Mesenchymal stem cell (in vitro differentiated cells and primary cell): Measurements from ENCODE around the gene VEZT.

Source experiments
- DNase-seq: peaks from one replicate; pipeline ENCODE4 v3.0.0-alpha.2; 2013
- H2AFZ ChIP-seq: one replicate; pipeline ENCODE4 v1.6.1; 2013; ENCODE audit warnings: low read depth, mild to moderate bottlenecking, control low read depth, inconsistent platforms, low read length, moderate library complexity
- H2AK5ac ChIP-seq: 2 replicates; pipeline ENCODE4 v1.6.1; 2013; ENCODE audit warnings: low read length, moderate library complexity, mild to moderate bottlenecking, inconsistent platforms; ENCODE audit not compliant: severe bottlenecking
- H2BK120ac ChIP-seq: one replicate; pipeline ENCODE4 v1.6.1; 2013; ENCODE audit warnings: low read depth, mild to moderate bottlenecking, inconsistent platforms, low read length, moderate library complexity
- H2BK12ac ChIP-seq, 2 experiments: one replicate each; pipeline ENCODE4 v1.6.1; 2013; ENCODE audit warnings: inconsistent platforms in 2 of 2, low read length in 2 of 2, mild to moderate bottlenecking in 2 of 2, moderate library complexity in 2 of 2, control low read depth in 1 of 2
- H2BK15ac ChIP-seq: one replicate; pipeline ENCODE4 v1.6.1; 2013; ENCODE audit warnings: mild to moderate bottlenecking, low read depth, inconsistent platforms; ENCODE audit not compliant: poor library complexity, severe bottlenecking
- H2BK5ac ChIP-seq: 2 replicates; pipeline ENCODE4 v1.6.1; 2013; ENCODE audit warnings: low read depth, mild to moderate bottlenecking, low read length, control low read depth, inconsistent platforms; ENCODE audit not compliant: poor library complexity, severe bottlenecking
- H3K14ac ChIP-seq, 2 experiments: one replicate each; pipeline ENCODE4 v1.6.1; 2013; ENCODE audit warnings: inconsistent platforms in 2 of 2, low read length in 2 of 2, control low read depth in 1 of 2, mild to moderate bottlenecking in 1 of 2, moderate library complexity in 1 of 2
- H3K18ac ChIP-seq, 2 experiments: one replicate each; pipeline ENCODE4 v1.6.1; 2013; ENCODE audit warnings: inconsistent platforms in 2 of 2, low read length in 2 of 2, control low read depth in 1 of 2, low read depth in 1 of 2, mild to moderate bottlenecking in 1 of 2
- H3K23ac ChIP-seq, 2 experiments: one replicate each; pipeline ENCODE4 v1.6.1; 2013; ENCODE audit warnings: inconsistent platforms in 2 of 2, low read length in 2 of 2, mild to moderate bottlenecking in 2 of 2, moderate library complexity in 2 of 2, control low read depth in 1 of 2
- H3K27ac ChIP-seq: 2 replicates; pipeline ENCODE4 v1.5.1; 2013; ENCODE audit warnings: mild to moderate bottlenecking, moderate library complexity, low read length, control low read depth, inconsistent platforms; ENCODE audit not compliant: poor library complexity, severe bottlenecking
- H3K27me3 ChIP-seq, 2 experiments: 2 replicates each; pipeline versions ENCODE4 v1.6.1 to v1.7.0; 2013; ENCODE audit warnings: low read length in 2 of 2, mild to moderate bottlenecking in 2 of 2, moderate library complexity in 2 of 2, control low read depth in 1 of 2, inconsistent platforms in 1 of 2; ENCODE audit not compliant: control insufficient read depth in 1 of 2, insufficient read depth in 1 of 2
- H3K36me3 ChIP-seq, 2 experiments: 2 replicates each; pipeline versions ENCODE4 v1.6.1 to v1.7.0; 2013; ENCODE audit warnings: low read length in 2 of 2, control low read depth in 1 of 2, inconsistent platforms in 1 of 2, low read depth in 1 of 2, mild to moderate bottlenecking in 1 of 2; ENCODE audit not compliant: insufficient read depth in 2 of 2, control insufficient read depth in 1 of 2
- H3K4ac ChIP-seq, 2 experiments: one replicate each; pipeline ENCODE4 v1.6.1; 2013; ENCODE audit warnings: inconsistent platforms in 2 of 2, low read length in 2 of 2, mild to moderate bottlenecking in 2 of 2, moderate library complexity in 2 of 2, control low read depth in 1 of 2, low read depth in 1 of 2
- H3K4me1 ChIP-seq: 2 replicates; pipeline ENCODE4 v1.6.1; 2013; ENCODE audit warnings: low read depth, low read length, control low read depth; ENCODE audit not compliant: control insufficient read depth, insufficient read depth
- H3K4me2 ChIP-seq: 2 replicates; pipeline ENCODE4 v1.6.1; 2013; ENCODE audit warnings: low read length, mild to moderate bottlenecking, inconsistent platforms; ENCODE audit not compliant: poor library complexity, severe bottlenecking
- H3K4me3 ChIP-seq, 2 experiments: 2 replicates each; pipeline versions ENCODE4 v1.5.1 to v1.7.0; 2013; ENCODE audit warnings: low read length in 2 of 2, mild to moderate bottlenecking in 2 of 2, control low read depth in 1 of 2, low read depth in 1 of 2; ENCODE audit not compliant: insufficient read depth in 1 of 2
- H3K79me1 ChIP-seq: replicated peaks from 2 replicates; pipeline ENCODE4 v1.6.1; 2013; ENCODE audit warnings: mild to moderate bottlenecking, control low read depth, low read length, inconsistent platforms; ENCODE audit not compliant: poor library complexity, severe bottlenecking
- H3K9ac ChIP-seq: 2 replicates; pipeline ENCODE4 v1.7.0; 2013; ENCODE audit warnings: mild to moderate bottlenecking, low read length, moderate library complexity
- H3K9me3 ChIP-seq: 2 replicates; pipeline ENCODE4 v1.7.0; 2013; ENCODE audit warnings: mild to moderate bottlenecking, low read length; ENCODE audit not compliant: control insufficient read depth
- H4K8ac ChIP-seq: one replicate; pipeline ENCODE4 v1.6.1; 2013; ENCODE audit warnings: inconsistent platforms, mild to moderate bottlenecking, low read length, moderate library complexity
- H4K91ac ChIP-seq: one replicate; pipeline ENCODE4 v1.6.1; 2013; ENCODE audit warnings: mild to moderate bottlenecking, low read length, inconsistent platforms
- WGBS: methylation state at CpG from one replicate; pipeline ENCODE4 v1.1.7; 2013; ENCODE audit warnings: mixed read lengths; 5-methylcytosine and 5-hydroxymethylcytosine counted together

The VEZT gene

GRCh38 chr12:95253386-95253785 is 35.8 kb downstream of the VEZT start:
- Histone ChIP-seq H2BK12ac (no peak overlapping the region), H3K36me3 (peaks cover 13 to 62% of the 10 kb centered on the region in 2 experiments), H2AFZ (no peak overlapping the region), H3K9ac (no peak overlapping the region), H3K18ac (no peak overlapping the region), H3K23ac (no peak overlapping the region), H3K4ac (no peak overlapping the region), H3K27ac (no peak overlapping the region), H2BK5ac (no peak overlapping the region), H3K9me3 (no peaks in the 10 kb centered on the region), H4K8ac (no peak overlapping the region), H2AK5ac (no peak overlapping the region), H3K14ac (no peak overlapping the region), H3K4me1 (peaks cover 2% of the 10 kb centered on the region), H3K27me3 (no peaks in the 10 kb centered on the region), H3K79me1 (peaks cover 10% of the 10 kb centered on the region), H2BK120ac (no peak overlapping the region), H3K4me3 (no peak overlapping the region), H3K4me2 (no peak overlapping the region), H2BK15ac (no peak overlapping the region), H4K91ac (no peak overlapping the region)
- DNase-seq: no peak

- Histone ChIP-seq H4K8ac (no peak overlapping the region), H3K14ac (no peak overlapping the region), H3K27ac (no peak overlapping the region), H3K9me3 (no peaks in the 10 kb centered on the region), H3K23ac (no peak overlapping the region), H2BK15ac (no peak overlapping the region), H3K4me2 (no peak overlapping the region), H3K79me1 (peaks cover 10% of the 10 kb centered on the region), H2AFZ (no peak overlapping the region), H2BK5ac (no peak overlapping the region), H4K91ac (no peak overlapping the region), H3K36me3 (peaks cover 13 to 73% of the 10 kb centered on the region in 2 experiments), H2AK5ac (no peak overlapping the region), H2BK12ac (no peak overlapping the region), H3K9ac (no peak overlapping the region), H3K18ac (no peak overlapping the region), H3K4ac (no peak overlapping the region), H3K4me1 (no peaks in the 10 kb centered on the region), H3K4me3 (no peak overlapping the region), H2BK120ac (no peak overlapping the region), H3K27me3 (no peaks in the 10 kb centered on the region)
- DNase-seq: no peak
- WGBS: no CpG with 5 or more reads among the region's 3 CpGs
Observed at GRCh38 chr12:95257541-95257940, 39.9 kb downstream of the VEZT start.

DNA sequence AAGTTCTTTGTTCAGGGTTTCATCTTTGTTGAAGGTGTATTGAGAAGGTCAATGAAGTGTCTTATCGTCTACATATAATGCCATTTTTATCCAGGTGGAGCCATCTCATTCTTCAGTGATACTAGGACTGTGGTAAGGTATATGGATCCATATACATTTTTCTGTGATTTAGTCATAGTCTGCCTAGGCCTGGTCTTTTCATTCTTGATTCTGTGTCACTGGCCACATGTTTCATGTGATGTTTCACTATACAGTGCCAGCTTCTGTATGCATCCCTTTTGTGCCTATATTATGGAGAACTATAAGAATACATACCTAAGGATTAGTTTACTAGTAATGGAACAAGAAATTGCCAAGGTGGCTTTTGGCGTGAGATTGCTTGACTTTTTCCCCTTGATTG is 40.5 kb downstream of the VEZT start:
- no peaks in the 10 kb centered on the region for H3K27me3 ChIP-seq
- H3K9ac ChIP-seq: no peak overlapping the region
- H3K4me3 ChIP-seq: no peak overlapping the region
- H3K18ac ChIP-seq: no peak overlapping the region
- no peaks in the 10 kb centered on the region for H3K9me3 ChIP-seq
- no peak overlapping the region for H3K4ac ChIP-seq
- H4K91ac ChIP-seq: no peak overlapping the region
- no peaks in the 10 kb centered on the region for H3K4me1 ChIP-seq
- DNase-seq: peak; percentile 18
- H3K4me2 ChIP-seq: no peak overlapping the region
- no peak overlapping the region for H2AFZ ChIP-seq
- no peak overlapping the region for H2BK15ac ChIP-seq
- H3K27ac ChIP-seq: no peak overlapping the region
- no peak overlapping the region for H3K14ac ChIP-seq
- H2BK120ac ChIP-seq: no peak overlapping the region
- no peak overlapping the region for H4K8ac ChIP-seq
- peaks cover 11% of the 10 kb centered on the region for H3K79me1 ChIP-seq
- 94% methylated on average over 2 of the region's 2 CpGs for WGBS
- H2BK5ac ChIP-seq: no peak overlapping the region
- H2AK5ac ChIP-seq: no peak overlapping the region
- H3K36me3 ChIP-seq: peaks cover 14 to 74% of the 10 kb centered on the region in 2 experiments
- H2BK12ac ChIP-seq: no peak overlapping the region
- no peak overlapping the region for H3K23ac ChIP-seq

DNA sequence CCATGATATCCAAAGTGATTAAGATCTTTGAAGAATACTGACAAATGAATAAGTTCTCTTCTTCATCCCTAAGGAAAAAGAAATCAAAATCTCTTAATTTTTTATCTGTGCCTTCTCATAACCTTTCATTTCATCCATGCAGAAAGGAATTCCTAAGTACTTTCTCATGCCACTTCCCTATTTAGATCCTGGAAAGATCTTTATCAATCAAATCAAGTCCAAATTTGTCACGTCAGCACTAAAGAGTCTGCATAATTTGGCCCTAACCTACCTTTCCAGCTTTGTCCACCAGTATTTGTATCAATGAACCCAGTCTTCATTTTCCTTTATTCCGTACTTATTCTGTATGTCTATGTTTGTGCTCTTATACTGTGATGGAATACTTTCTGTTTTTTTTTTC is 41.2 kb downstream of the VEZT start:
- WGBS: 87% methylated on average over 1 of the region's 2 CpGs
- H3K79me1 ChIP-seq: peaks cover 10% of the 10 kb centered on the region
- no peak overlapping the region for H2AK5ac ChIP-seq
- H3K14ac ChIP-seq: no peak overlapping the region
- H3K4me3 ChIP-seq: no peak overlapping the region
- H3K18ac ChIP-seq: no peak overlapping the region
- no peak overlapping the region for H2BK120ac ChIP-seq
- no peak overlapping the region for H3K27ac ChIP-seq
- no peak overlapping the region for H4K91ac ChIP-seq
- H3K4me1 ChIP-seq: no peaks in the 10 kb centered on the region
- H3K9ac ChIP-seq: no peak overlapping the region
- DNase-seq: no peak
- no peak overlapping the region for H4K8ac ChIP-seq
- no peak overlapping the region for H2AFZ ChIP-seq
- H2BK12ac ChIP-seq: no peak overlapping the region
- H2BK5ac ChIP-seq: no peak overlapping the region
- no peak overlapping the region for H3K4me2 ChIP-seq
- H2BK15ac ChIP-seq: no peak overlapping the region
- no peaks in the 10 kb centered on the region for H3K9me3 ChIP-seq
- H3K27me3 ChIP-seq: no peaks in the 10 kb centered on the region
- peaks cover 15 to 75% of the 10 kb centered on the region in 2 experiments for H3K36me3 ChIP-seq
- no peak overlapping the region for H3K4ac ChIP-seq
- no peak overlapping the region for H3K23ac ChIP-seq
